HG02798 (cell line): ENCODE measurements around the gene ATP9A.
"Not testable (repeated sequence)": the region's sequence is repeated elsewhere in the genome, so short reads cannot be mapped to it uniquely, and the experiment has no call there.

ENCODE experiments used
- ATAC-seq: cut with Tn5 transposase; IDR thresholded peaks from one replicate; pipeline ENCODE4 v1.9.1; 2021; ENCODE audit warnings: mild to moderate bottlenecking; ENCODE audit not compliant: unreplicated experiment, poor library complexity

The ATP9A gene

DNA sequence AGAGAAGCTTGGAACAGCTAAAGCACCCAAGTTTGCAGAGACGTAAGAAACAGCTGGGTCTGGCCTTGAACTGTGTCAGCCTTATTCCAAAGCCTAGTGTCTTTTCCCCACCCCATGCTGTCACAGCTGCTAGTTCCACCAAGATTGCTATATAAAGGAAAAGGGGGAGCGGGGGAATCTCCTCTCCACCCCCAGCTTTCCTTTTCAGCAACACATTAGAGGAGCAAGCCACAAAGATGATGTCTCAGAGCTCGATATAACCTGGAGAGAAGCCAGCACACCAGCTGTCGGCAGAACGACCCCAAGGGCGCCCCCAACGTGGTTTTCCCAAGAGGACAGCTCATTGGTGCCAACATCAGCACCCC, 36.5 kb downstream of the ATP9A start:
- no peak for ATAC-seq

GRCh38 chr20:51729771-51730170, 38.4 kb downstream of the ATP9A start:
- ATAC-seq, result no peak

GRCh38 chr20:51728737-51729136, 39.5 kb downstream of the ATP9A start:
- ATAC-seq, result no peak

DNA sequence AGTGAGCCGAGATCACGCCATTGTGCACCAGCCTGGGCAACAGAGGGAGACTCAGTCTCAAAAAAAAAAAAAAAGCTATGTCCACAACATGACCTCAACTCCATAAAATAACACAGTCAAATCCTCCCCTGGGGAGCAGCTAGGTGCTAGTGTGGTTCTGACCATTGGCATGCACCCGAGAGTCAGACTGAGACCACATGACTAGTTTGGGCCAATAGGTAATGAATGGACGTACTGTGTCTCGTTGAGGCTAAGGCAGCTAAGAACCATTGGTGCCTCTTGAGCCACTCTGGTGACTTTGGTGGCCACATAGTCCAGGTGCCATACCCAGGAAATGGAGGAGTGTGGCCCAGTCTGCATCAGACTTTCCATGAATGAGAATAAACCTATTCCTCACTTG, 40.3 kb downstream of the ATP9A start:
- ATAC-seq, result no peak

- ATAC-seq, result no peak
These were observed 42.5 kb downstream of the ATP9A start for GRCh38 chr20:51725584-51726176.

- not testable (repeated sequence) for ATAC-seq
These were observed 45.2 kb downstream of the ATP9A start for GRCh38 chr20:51723026-51723425.

- ATAC-seq, result not testable (repeated sequence)
These were observed 45.9 kb downstream of the ATP9A start for GRCh38 chr20:51722246-51722645.

GRCh38 chr20:51720854-51721253, 47.3 kb downstream of the ATP9A start:
- ATAC-seq, result no peak

DNA sequence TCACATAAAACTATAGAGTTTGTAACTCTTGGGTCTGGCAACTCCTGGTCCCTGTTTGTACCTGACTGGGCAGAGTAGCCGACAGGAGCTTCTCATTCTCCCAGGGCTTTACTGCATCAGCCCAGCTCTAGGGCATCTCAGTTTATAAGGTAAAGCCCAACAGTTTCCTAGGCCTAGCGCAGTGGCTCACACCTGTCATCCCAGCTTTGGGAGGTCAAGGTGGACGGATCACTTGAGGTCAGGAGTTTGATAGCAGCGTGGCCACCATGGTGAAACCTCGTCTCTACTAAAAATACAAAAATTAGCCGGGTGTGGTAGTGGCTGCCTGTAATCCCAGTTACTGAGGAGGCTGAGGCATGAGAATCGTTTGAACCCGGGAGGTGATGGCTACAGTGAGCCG, 47.8 kb downstream of the ATP9A start:
- no peak for ATAC-seq

GRCh38 chr20:51715856-51716185, 52.4 kb downstream of the ATP9A start:
- no peak for ATAC-seq

GRCh38 chr20:51715163-51715855, 52.9 kb downstream of the ATP9A start:
- ATAC-seq, result no peak

DNA sequence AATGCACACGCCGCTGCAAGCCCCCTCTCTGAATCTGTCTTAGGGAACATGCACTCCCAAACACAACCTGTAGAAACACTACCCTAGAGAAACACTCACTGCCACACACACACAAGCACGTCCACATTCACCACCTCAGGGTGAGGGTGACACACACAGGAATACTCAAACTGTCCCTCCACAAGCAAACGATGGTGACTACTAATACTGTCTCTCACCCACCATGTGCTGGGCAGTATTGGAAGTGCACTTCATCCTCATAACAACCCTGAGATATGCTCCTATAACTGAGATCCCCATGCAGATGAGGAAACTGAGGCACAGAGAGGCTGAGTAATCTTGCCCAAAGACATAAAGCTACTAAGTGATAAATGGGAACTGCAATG, 55.0 kb downstream of the ATP9A start:
- ATAC-seq, result no peak

DNA sequence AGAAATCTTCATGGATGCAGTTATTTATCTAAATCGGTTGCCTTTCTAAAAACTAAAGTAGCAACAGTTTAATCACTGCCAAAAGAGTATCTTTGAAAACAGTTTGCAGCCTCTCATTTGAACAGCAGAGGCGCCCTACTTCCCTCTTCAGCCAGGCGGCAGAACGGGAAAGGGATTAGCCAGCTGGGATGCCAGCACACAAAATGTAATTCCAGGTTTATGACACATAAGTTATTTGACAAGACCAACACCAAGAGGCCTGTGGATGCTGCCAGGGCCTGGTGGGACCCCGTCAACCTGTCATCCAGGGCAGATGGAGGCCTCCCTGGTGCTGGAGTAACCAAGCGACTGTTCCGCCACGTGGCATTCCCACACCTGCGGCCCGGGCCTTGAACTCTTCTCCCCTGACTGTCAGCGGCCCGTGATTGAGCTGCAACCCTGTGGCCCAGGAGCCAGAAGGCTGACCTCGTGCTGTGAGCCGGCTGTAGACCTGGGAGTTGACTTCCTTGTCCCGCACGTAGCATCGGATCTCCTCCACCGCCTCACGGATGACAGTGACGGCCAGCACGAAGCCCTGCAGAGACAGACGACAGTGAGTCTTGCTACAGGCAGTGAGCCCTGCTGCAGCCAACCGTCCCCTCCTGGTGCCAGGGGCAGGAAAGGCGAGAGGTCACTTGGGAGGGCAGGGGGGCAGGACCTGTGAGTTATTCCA, 55.5 kb downstream of the ATP9A start:
- ATAC-seq, result no peak

- ATAC-seq, result no peak
These were observed 56.8 kb downstream of the ATP9A start for GRCh38 chr20:51711426-51711825.

- ATAC-seq, result no peak
These were observed 57.8 kb downstream of the ATP9A start for GRCh38 chr20:51710361-51710894.

DNA sequence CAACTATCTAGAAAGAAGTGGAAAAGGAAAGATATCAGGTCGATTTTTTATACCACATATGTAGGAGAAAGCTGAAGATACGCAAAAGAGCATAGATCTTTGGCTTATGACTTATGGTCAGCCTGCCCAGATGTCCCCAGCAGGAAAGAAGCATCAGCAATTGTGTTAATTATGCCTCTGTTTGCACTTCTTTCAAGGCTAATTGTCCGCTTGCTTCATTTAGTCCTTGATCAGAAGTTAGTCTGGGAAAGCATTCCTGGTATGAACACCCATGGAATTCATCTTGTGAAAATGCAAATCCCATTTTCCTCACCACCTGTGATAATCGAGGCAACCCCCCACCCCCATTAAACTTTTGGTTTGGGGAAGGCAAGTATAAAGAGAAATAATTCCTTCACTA, 62.8 kb downstream of the ATP9A start:
- ATAC-seq, result no peak

- no peak for ATAC-seq
These were observed 64.5 kb downstream of the ATP9A start for GRCh38 chr20:51703400-51704287.

- no peak for ATAC-seq
These were observed 65.6 kb downstream of the ATP9A start for GRCh38 chr20:51702556-51702955.

DNA sequence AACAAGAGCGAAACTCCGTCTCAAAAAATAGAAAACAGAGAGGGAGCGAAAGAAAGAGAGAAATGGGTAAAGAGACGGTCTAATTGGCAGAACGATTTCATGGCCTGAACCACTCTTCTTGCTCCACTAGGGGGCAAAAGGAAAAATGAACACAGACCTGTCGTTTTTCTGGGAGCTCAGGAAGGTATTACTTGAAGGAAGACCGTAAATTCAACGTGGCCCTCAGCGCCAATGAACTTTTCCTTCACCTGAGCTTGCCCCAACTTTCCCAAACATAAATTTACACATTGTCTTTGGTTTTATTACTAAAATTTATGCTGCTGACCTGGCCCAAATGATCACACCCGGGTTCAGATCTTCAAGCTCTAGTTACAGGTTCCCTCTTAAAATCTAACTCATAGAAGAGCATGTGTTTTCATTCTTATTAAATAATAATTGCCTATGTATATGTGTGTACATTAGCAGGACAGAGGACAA, 67.3 kb downstream of the ATP9A start:
- no peak for ATAC-seq

DNA sequence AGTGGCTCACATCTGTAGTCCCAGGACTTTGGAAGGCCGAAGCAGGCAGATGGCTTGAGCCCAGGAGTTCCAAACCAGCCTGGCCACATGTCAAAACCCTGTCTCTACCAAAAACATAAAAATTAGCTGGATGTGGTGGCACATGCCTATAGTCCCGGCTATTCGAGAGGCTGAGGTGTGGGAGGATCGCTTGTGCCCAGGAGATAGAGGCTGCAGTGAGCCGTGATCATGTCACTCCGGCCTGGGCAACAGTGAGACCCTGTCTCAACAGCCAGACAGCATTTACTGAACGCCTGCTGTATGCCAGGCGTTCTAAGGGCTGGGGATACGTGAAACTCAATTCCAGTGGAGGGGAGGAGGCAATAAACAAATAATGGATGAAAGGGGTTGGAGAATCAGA, 69.9 kb downstream of the ATP9A start:
- no peak for ATAC-seq
